Astrocyte (in vitro differentiated cells and primary cell): ENCODE data around the gene KLK1. TPM values are rescaled to one million over a fixed set of nuclear protein-coding genes. Genes with fewer than 3 reads are reported as not detected.

Experiments
- DNase-seq: peaks from one replicate; pipeline ENCODE4 v3.0.0-alpha.2; 2010; ENCODE audit warnings: low read depth
- FAIRE-seq: peaks from 2 replicates; lab custom pipeline; 2011; peaks lifted over from hg19 to GRCh38; lab: Jason Lieb, UNC
- H2AFZ ChIP-seq: 2 replicates; pipeline ENCODE4 v1.6.0; 2012; ENCODE audit warnings: low read depth, low read length, inconsistent platforms
- H3K27ac ChIP-seq: 2 replicates; pipeline ENCODE4 v1.5.1; 2011; ENCODE audit warnings: low read depth, low read length, inconsistent platforms
- H3K27me3 ChIP-seq: 2 replicates; pipeline ENCODE4 v1.6.0; 2011; ENCODE audit warnings: low read length, inconsistent platforms; ENCODE audit not compliant: insufficient read depth
- H3K36me3 ChIP-seq: 2 replicates; pipeline ENCODE4 v1.5.1; 2011; ENCODE audit warnings: low read length, inconsistent platforms; ENCODE audit not compliant: insufficient read depth
- H3K4me1 ChIP-seq: 2 replicates; pipeline ENCODE4 v1.5.1; 2011; ENCODE audit warnings: low read length, inconsistent platforms; ENCODE audit not compliant: insufficient read depth
- H3K4me2 ChIP-seq: 2 replicates; pipeline ENCODE4 v1.6.0; 2012; ENCODE audit warnings: low read length, inconsistent platforms
- H3K4me3 ChIP-seq: 2 replicates; pipeline ENCODE4 v1.5.1; 2011; ENCODE audit warnings: low read depth, mild to moderate bottlenecking, low read length, inconsistent platforms; ENCODE audit not compliant: insufficient read depth
- H3K79me2 ChIP-seq: 2 replicates; pipeline ENCODE4 v1.6.0; 2012; ENCODE audit warnings: mild to moderate bottlenecking, low read length, inconsistent platforms; ENCODE audit not compliant: insufficient read depth
- H3K9ac ChIP-seq: 2 replicates; pipeline ENCODE4 v1.6.0; 2012; ENCODE audit warnings: mild to moderate bottlenecking, low read length, inconsistent platforms
- H3K9me3 ChIP-seq: 2 replicates; pipeline ENCODE4 v1.5.1; 2012; ENCODE audit warnings: low read depth, mild to moderate bottlenecking, low read length, inconsistent platforms; ENCODE audit not compliant: insufficient read depth
- H4K20me1 ChIP-seq: 2 replicates; pipeline ENCODE4 v1.6.0; 2012; ENCODE audit warnings: low read length, inconsistent platforms; ENCODE audit not compliant: insufficient read depth
- H3K27ac Mint-ChIP-seq: one replicate; pipeline ENCODE4 v1.8.0; 2021; ENCODE audit warnings: mild to moderate bottlenecking, mixed read lengths; ENCODE audit not compliant: unreplicated experiment
- H3K27me3 Mint-ChIP-seq: one replicate; pipeline ENCODE4 v1.8.0; 2021; ENCODE audit warnings: low read depth, mixed read lengths; ENCODE audit not compliant: unreplicated experiment
- H3K36me3 Mint-ChIP-seq: one replicate; pipeline ENCODE4 v1.8.0; 2021; ENCODE audit warnings: low read depth, mixed read lengths; ENCODE audit not compliant: unreplicated experiment
- H3K4me1 Mint-ChIP-seq: one replicate; pipeline ENCODE4 v1.8.0; 2021; ENCODE audit warnings: low read depth, mixed read lengths; ENCODE audit not compliant: unreplicated experiment
- H3K4me3 Mint-ChIP-seq: one replicate; pipeline ENCODE4 v1.8.0; 2021; ENCODE audit warnings: mild to moderate bottlenecking, moderate library complexity, mixed read lengths; ENCODE audit not compliant: unreplicated experiment
- H3K9me3 Mint-ChIP-seq: one replicate; pipeline ENCODE4 v1.8.0; 2021; ENCODE audit warnings: mild to moderate bottlenecking, mixed read lengths; ENCODE audit not compliant: unreplicated experiment
- EZH2 ChIP-seq: IDR thresholded peaks from 2 replicates; pipeline ENCODE4 v1.6.1; 2012; ENCODE audit warnings: mild to moderate bottlenecking, low read length, inconsistent platforms; ENCODE audit not compliant: insufficient read depth
- total RNA-seq: library from RNA; stranded (reverse); gene quantifications from 2 replicates; pipeline ENCODE4 v1.2.1, GENCODE V29; 2021
- TF ChIP-seq, protein P1 (sequence below): IDR thresholded peaks from 2 replicates; pipeline ENCODE4 v1.5.1; 2011; ENCODE audit warnings: low read depth, mild to moderate bottlenecking, inconsistent platforms, low read length, moderate library complexity; ENCODE audit not compliant: insufficient read depth

KLK1 gene
- total RNA-seq, 1 donor from 2014 or later, result not detected

DNA sequence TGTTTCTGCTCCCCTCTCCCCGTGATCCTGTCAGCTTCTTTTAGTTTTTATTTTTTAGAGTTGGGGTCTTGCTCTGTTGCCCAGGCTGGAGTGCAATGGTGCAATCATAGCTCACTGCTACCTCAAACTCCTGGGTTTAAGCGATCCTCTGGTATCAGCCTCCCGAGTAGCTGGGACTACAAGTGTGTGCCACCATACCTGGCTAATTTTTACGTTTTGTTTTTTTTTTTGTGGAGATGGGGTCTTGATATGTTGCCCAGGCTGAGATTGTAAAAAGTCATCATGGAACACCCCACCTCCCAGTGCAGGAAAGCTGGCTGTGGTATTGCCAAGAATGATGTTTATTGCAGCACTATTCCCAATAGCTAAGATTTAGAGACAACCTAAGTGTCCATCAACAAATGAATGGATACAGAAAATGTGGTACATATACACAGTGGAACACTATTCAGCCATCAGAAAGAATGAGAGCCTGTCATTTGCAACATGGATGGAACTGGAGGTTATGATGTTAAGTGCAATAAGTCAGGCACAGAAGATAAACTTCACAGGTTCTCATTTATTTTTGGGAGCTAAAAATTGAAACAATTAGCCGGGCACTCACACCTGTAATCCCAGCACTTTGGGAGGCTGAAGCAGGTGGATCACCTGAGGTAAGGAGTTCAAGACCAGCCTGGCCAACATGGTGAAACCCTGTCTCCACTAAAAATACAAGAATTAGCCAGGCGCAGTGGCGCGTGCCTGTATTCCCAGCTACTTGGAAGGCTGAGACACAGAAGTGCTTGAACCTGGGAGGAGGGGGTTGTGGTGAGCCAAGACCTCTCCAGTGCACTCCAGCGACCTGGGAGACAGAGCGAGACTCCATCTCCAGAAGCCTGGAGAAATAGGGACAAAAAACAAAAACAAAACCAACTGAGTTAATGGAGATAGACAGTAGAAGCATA is 16.4 kb upstream of the KLK1 start:
- peaks cover 61% of the 10 kb centered on the region for H3K27me3 Mint-ChIP-seq

DNA sequence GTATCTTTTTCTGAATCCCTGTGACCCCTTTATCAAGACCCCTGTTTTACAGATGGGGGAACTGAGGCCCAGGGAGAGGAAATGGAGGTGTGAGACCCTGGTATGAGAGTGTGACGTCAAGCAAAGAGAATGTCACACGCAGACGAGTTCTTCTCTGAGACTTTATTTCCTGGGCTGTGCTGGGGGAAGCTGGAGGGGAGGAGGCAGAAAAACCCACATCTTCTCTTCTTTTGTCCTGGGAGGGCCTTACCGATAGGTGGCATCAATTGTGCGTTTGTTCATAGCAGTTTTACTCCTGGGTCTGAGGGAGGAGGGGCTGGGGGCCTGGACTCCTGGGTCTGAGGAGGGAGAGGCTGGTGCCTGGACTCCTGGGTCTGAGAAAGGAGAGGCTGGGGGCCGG is 14.7 kb upstream of the KLK1 start:
- no peak overlapping the region for H3K4me2 ChIP-seq
- H3K9ac ChIP-seq, result no peak overlapping the region
- DNase-seq, result no peak
- Mint-ChIP-seq H3K27ac (no peak overlapping the region), H3K4me3 (no peak overlapping the region), H3K4me1 (no peaks in the 10 kb centered on the region), H3K27me3 (peaks cover 53% of the 10 kb centered on the region), H3K36me3 (no peaks in the 10 kb centered on the region), H3K9me3 (peaks cover 5% of the 10 kb centered on the region)
- H3K27ac ChIP-seq, result no peak overlapping the region
- no peak overlapping the region for H3K4me3 ChIP-seq
- no peaks in the 10 kb centered on the region for H4K20me1 ChIP-seq
- no peaks in the 10 kb centered on the region for H3K36me3 ChIP-seq
- H3K79me2 ChIP-seq, result no peaks in the 10 kb centered on the region
- H2AFZ ChIP-seq, result no peak overlapping the region
- no peaks in the 10 kb centered on the region for H3K4me1 ChIP-seq
- TF ChIP-seq, protein P1, sequence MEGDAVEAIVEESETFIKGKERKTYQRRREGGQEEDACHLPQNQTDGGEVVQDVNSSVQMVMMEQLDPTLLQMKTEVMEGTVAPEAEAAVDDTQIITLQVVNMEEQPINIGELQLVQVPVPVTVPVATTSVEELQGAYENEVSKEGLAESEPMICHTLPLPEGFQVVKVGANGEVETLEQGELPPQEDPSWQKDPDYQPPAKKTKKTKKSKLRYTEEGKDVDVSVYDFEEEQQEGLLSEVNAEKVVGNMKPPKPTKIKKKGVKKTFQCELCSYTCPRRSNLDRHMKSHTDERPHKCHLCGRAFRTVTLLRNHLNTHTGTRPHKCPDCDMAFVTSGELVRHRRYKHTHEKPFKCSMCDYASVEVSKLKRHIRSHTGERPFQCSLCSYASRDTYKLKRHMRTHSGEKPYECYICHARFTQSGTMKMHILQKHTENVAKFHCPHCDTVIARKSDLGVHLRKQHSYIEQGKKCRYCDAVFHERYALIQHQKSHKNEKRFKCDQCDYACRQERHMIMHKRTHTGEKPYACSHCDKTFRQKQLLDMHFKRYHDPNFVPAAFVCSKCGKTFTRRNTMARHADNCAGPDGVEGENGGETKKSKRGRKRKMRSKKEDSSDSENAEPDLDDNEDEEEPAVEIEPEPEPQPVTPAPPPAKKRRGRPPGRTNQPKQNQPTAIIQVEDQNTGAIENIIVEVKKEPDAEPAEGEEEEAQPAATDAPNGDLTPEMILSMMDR, result no peak
- TF ChIP-seq EZH2, result no peak
- FAIRE-seq, result no peak
- no peaks in the 10 kb centered on the region for H3K27me3 ChIP-seq
- H3K9me3 ChIP-seq, result no peaks in the 10 kb centered on the region

More for the DNA sequence above, 16.4 kb upstream of the KLK1 start:
- Mint-ChIP-seq H3K4me3 (no peak overlapping the region), H3K36me3 (no peaks in the 10 kb centered on the region), H3K4me1 (no peaks in the 10 kb centered on the region), H3K9me3 (peaks cover 15% of the 10 kb centered on the region), H3K27ac (no peak overlapping the region)
- FAIRE-seq (no peak), DNase-seq (no peak)
- Histone ChIP-seq H3K9me3 (no peaks in the 10 kb centered on the region), H3K4me1 (no peaks in the 10 kb centered on the region), H3K9ac (no peak overlapping the region), H3K27ac (no peak overlapping the region), H3K36me3 (no peaks in the 10 kb centered on the region), H3K27me3 (no peaks in the 10 kb centered on the region), H2AFZ (no peak overlapping the region), H3K4me3 (no peak overlapping the region), H3K79me2 (no peaks in the 10 kb centered on the region), H4K20me1 (no peaks in the 10 kb centered on the region), H3K4me2 (no peak overlapping the region)
- TF ChIP-seq EZH2, result no peak
- TF ChIP-seq, protein P1, result no peak

DNA sequence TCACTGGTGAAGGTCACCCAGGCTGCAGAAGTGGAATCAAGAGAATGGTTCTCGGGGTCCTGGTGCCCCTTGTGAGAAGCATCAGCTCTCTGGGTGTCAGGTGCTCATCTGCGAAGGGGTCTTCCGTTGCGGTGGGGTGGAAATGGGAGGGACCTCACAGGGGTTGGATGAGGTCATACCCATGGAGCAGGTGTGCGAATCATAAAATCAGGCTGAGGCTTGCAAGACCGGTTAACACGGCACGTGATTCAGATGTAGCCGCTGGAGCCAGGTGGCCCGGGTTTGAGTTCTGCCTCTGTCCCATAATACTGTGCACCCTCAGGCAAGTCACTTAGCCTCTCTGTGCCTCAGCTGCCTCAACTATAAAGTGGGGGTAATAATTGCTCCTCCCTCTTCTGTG is 13.7 kb upstream of the KLK1 start:
- DNase-seq, result no peak
- Mint-ChIP-seq H3K9me3 (peaks cover 5% of the 10 kb centered on the region), H3K4me1 (no peaks in the 10 kb centered on the region), H3K27ac (no peak overlapping the region), H3K36me3 (no peaks in the 10 kb centered on the region), H3K27me3 (peaks cover 55% of the 10 kb centered on the region), H3K4me3 (no peak overlapping the region)
- Histone ChIP-seq H3K79me2 (no peaks in the 10 kb centered on the region), H3K36me3 (no peaks in the 10 kb centered on the region), H3K9me3 (no peaks in the 10 kb centered on the region), H2AFZ (no peak overlapping the region), H3K27ac (no peak overlapping the region), H3K27me3 (no peaks in the 10 kb centered on the region), H3K4me3 (no peak overlapping the region), H3K4me2 (no peak overlapping the region), H3K4me1 (no peaks in the 10 kb centered on the region), H4K20me1 (no peaks in the 10 kb centered on the region), H3K9ac (no peak overlapping the region)
- no peak for TF ChIP-seq EZH2
- TF ChIP-seq, protein P1, result no peak
- no peak for FAIRE-seq
